ENCODE data around the gene DUSP22.

The DUSP22 gene

DNA sequence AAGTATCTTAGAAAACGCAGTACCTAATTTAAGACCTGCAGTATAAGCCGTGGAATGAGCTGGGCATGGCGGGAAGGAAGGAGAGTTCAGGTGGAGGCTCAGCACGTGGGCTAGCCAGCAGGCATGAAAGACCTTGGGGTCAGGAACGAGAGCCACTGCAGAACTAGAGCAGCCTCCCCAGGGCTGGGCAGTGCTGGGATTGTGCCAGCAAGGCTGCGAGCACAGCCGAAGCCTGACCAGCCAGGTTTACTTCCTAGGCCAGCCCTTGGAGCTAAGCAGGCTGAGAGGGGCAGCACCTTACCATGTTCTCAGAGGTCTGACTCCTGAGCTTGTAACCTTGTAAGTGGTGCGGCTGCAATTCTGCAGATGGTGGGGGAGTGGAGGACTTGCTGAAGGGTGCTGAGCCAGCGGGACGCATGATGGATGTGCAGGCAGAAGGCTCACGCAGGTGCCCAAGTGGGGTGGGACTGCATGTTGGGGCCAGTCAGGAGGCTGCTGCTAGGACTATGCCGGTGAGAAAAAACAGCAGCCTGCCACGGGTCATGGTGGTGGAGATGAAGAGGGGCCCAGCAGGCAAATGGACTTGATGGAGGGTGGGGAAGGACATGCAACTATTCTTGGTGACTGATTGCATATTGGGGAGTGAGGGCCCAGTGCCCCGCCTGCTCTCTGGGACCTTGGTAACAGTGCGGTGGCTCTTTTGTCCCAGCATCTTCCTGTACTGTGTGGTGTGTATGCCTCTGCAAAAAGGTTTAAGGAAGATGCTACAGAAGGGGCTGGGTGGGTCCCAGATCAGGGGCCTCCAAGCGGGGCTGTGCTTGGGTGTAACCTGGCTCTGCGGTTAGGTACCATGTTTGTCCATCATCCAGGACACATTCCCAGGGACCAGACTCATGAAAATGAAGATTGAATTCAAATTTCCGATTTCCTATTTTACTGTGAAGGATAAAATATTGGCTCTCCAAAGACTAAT is 61.6 kb downstream of the DUSP22 start:
- no peak for DNase-seq

DNA sequence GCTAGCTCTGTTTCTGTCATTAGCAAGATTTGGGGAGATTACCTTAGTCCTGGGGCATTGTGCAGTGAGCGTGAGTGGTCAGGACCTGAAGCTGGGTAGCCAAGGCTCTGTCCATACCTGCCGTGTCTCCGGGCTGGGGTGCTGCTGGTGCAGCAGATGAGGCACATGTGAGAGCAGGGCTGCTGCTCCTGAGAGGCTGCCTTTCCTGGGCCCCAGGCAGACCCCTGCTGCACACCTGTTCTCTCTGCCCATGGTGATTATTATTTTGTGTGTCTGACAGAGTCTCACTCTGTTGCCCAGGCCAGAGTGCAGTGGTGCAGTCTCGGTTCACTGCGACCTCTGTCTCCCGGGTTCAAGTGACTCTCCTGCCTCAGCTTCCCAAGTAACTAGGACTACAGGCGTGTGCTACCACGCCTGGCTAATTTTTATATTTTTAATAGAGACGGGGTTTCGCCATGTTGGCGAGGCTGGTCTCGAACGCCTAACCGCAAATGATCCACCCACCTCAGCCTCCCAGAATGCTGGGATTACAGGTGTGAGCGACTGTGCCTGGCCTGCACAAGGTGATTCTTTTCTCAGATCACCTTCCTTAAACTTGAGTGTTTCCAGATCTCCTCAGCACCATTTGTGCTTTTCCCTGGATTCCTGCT is 62.5 kb downstream of the DUSP22 start:
- no peak for DNase-seq

DNA sequence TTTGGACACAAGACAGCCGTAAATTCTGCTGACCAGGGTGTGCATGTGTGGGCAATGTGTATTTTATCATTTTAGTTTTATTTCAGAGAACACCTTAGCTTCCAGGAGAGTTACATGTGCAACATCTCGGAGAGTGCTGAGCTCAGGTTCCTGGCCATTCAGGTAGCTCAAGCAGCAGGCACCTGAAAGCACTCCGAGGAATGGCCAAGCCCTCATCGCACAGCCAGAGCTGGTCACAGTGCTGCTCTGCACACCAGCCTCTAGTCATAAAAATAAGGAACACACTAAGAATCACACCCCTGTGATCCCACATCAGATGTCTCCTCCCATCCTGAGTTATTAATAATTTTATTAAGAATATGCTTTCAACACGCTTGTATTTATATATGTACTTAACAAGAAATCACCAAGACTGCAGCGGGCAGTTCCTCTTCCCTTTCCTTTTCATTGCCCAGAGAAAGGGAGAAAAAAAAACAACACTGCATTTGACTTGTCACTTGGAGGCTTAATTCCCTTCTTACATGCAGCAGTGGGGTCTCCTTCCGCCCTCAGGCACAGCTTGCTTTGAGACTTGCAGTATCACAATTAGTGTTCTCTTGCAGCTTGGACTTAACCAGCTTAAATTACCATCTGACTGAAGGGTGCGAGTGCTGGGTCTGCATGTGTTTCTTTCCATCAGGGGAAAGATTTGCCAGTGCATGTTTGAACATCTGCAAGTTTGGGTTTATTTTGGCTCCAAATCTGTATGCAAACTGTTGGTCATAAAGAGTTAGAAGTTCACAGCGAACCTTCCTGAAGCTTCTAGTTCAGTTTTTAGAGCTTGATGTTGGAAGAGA is 63.3 kb downstream of the DUSP22 start:
- no peak for DNase-seq

DNA sequence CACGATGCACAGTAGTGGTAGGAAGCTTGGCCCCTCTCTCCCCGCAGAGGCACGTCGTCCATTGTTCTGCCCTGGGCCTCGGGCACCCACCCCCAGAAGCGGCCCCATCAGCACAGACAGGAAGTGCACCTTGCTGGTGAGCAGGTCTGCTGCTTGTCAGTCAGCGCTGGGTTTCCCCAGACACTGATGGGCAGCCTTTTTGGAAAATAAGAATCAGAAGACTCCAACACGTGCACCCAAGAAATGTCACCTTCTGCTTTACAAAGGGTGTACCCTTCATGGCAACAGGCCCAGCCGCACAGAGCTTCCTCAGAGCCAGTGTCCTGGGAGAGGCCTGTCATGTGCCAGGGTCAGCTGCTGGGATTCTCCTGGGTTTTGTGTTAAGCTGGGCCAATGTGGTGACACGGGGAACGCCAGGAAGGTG is 64.6 kb downstream of the DUSP22 start:
- no peak for DNase-seq

DNA sequence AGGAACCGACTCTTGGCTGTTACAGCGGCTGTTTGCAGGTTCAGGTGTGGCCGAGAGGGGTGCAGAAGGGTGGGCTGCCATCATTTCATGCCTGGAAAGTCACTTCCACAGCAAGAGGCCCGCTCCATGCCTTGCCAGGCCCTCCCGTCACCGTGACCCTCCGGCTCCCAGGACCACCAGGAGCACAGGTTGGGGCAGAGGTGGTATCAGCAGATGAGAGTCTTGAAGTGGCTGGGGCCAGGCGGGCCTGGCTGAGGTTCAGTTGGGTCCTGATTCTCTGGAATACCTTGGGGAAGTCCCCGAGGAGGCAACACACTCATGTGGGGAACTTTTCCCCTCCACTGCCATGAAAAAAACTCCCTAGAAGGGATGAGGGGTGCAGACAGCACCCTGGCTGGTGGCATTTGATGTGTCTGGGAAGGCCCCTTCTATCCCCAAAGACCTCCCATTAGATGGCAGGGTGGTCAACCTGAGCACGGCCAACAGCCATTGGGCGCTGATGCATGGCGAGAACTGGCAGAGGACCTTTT is 65.0 kb downstream of the DUSP22 start:
- no peak for DNase-seq

DNA sequence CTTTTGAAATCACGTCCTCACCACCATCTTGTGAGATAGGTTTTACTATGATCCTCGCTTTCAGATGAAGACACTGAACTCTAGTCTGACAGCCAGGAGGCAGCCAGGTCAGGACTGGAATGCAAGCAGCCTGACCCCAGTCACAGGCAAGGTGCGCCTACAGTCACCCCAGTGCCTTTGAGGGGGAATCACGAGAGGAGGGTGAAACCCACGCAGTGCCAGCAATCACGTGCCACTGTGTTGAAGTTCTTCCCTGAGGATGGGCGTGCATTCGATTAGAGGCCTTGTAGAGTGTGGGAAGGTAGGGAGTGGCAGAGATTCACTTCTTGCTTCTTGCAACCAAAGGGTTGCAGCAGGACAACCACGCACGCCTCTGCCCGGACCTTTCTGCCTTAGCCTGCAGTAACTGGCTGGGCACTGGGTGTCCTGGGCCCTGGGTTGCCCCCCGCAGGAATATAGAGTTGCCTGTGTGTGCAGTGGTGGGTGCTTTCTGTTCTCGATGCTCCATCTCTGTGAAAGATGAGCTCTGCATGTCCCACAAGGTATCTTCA is 65.6 kb downstream of the DUSP22 start:
- DNase-seq: no peak

DNA sequence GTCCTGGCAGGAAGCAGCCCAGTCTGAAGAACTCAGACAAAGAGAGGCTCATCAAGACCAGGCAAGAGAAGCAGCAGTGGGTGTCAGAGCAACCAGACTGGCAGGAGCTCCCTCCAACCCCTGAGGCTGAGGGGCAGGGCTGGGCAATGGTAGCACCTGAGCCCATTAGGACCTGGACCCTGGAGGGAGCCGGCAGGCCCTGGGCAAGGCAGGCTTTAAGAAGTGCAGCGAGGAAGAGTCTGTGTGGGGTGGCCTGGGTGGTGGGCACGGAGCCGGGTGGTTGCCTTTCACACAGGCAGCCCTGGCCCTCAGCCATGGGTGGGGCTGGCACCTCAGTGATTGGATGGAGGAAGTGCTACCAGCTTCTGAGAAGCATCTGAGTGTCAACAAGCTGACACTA is 66.1 kb downstream of the DUSP22 start:
- DNase-seq: no peak

DNA sequence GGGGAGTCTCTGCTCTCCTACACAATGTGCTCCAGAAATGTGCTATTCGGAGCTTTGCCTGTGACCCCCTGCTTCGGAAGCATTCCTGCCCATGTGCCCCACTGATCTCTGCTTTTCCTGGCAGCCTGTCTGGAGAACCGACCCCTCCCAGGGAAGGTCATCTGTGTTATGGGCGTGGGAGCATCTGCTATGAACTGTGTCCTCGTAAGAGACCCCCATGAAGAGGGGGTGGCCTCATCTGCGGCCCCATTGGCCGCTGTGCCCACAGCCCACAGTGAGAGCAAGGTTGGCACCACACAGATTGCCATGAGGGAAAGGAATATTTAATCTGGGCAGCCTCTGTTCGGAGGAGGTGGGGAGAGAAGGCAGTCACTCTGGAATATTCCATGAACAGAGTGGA is 66.6 kb downstream of the DUSP22 start:
- no peak for DNase-seq

DNA sequence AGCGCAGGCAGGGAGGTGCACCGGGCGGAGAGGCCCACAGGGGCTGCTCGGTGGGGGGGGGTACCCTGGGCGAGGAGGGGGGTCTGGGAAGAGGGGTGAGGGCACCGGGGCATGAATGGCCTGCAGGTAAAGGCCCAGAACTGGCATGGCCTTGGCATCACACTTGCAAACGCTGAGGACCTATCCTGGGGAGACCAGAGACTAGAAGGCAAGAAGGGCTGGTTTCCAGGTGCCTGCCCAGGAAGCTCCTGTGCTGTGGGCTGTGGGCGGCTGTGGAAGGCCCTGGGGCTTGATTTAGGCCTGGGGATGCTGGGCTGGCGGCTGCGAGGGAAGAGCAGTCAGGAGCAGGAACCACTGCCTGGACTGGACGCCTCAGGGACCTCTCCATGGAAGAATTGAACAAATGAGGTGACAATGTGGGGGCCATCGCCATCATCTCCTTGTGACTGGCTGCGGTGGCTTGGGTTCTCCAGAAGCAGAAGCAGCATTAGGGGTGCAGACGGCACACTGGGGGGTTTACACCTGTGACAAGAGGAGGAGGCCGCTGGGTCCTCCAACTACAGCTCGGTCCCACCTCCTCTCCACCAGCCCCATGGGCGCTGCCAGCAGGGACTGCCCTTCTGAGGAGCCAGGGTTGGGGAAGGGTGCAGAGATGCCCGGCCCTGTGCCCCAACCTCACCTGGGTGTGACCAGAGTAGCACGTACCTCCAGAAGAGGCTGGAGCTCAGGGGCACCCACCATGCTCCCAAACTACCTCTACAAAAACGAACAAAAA is 67.2 kb downstream of the DUSP22 start:
- no peak for DNase-seq

DNA sequence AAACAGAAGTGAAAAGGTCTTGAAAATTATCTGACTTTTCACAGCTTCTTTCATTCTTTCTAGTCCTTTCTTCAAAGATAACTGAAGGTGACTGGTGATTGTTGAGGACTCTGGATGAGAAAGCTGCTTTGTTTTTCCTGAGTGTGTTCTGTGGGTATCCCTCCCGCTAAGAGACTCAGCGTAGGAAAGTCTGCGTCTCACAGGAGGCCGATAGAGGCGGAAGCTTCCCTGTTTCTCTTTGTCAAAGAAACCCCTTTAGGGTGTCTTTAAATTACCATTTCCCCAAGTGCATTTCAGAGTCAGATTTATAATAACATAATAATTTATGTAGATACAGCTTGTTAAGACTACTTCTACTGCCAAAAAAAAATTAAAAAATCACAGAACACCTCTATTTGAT is 68.1 kb downstream of the DUSP22 start:
- no peak for DNase-seq

DNA sequence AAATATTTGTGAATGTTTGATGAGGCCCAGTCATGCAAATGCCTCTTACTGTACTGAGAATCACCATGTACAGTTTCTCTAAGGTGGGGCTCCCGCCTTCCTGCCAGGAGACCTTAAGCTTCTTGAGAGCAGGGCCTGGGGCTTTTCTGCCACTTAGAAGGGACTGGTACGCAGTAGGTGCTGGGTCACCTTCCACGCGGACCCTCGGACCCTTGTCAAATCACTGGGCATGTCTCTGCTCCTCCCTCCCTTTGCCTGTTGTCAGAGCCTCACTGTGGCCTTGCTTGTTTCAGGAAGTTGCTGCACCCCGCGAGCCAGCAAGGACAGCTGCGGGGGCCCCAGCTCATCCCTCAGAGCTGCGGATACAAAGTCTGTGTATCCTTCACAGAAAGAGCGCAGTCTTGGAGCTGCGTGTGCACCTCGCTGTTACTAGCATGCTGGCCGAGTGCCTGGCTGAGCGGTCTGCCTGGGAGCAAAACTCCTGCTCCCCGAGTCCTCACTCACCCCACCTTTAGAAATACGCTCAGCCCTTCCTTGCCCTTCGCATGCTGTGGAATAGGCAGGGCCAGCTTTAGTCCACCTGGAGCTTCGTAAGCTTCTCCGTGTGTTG is 68.6 kb downstream of the DUSP22 start:
- DNase-seq: no peak

DNA sequence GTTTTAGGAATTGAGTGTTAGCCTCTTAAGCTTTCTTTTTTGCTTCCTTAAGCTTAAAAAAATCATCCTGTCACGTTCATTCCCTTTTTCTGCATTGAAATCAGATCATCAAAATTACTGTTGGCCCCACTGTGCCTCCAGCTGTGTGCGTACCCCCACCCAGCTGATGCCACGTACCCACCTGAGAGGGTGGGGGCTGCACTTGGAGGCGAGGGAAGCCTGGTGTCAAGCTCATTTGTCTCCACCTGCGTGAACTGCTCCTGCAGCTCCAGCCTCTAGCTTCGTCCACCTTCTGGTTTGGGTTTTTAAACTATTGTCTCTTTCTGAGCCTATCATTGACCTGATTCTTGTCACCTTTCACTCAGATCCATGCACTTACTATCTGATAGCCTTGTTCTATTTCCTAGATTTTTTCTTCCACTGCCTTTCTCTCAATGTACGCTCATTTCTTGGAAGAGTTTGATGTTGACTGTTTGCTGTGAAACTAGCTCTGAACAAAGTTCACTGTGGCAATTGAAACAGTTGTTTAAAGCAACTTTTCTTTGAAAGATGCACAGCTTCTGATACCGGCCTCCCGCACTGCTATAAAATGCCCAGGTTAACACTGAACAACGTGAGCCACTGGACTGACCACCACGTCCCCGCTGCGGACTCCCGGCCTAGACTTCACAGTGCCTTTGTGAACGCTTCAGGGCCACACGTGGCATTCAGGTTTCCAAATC is 69.3 kb downstream of the DUSP22 start:
- DNase-seq: no peak

DNA sequence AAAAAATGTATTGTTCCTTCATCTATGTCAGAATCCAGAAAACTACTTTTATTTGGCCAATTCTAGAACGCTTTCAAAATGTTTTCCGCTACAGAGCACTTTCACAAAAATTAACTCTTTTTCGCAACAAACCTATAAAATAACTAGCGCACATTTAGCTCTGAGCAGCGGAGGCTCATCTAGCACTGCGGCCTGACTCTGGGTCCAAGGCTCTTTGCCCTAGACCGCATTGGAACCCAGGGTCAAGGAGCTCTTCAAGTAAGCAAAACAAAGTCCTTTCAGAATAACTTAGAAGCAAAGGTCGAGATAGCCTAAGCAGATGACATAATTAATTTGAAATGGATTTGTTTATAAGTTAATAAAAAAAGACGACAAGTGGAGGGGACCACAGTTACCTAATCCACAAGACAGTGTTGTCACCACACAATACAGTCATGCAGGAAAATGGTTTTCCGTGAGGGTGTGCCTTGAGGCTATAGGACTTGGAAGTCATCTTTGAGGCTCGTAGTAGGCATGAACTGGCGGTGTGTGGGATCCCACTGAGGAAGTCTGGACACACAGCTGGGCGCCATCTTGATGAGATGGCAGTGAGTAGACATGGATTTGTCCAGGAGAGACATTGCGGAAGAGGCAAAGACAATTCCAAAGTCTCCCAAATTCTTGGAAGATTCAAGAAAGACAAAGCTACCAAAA is 70.1 kb downstream of the DUSP22 start:
- no peak for DNase-seq

DNA sequence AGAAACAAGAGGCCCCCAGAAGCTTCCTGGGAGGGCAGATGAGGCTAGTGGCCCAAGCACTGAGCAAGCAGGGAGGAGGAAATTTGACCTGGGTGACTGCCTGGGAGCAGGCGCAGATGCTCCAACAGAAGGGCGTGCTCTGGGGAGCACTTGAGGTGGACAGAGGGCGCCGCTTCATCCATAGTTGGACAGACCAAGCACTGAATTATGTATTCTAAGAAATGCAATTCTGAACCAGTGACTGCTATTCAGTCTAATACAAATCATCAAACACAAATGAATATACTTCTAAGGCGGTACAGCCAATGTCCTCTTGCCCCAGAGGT is 70.6 kb downstream of the DUSP22 start:
- DNase-seq: no peak

DNA sequence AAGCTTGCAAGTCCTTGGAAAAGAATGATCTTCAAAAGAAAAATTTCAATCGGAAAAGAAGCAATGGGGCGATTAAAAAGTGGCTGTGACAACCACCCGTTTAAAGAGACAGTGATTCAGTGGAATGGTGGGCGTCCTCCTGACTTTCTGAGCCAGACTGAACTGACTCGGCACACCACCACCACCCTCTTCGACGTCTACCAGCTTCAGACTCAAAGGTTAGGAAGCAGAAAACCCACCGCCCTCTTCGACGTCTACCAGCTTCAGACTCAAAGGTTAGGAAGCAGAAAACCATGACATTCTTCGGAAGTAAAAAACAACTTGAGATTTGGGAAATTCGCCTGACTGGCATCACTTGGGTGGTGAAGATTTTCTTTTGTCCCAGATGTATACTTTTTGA is 71.0 kb downstream of the DUSP22 start:
- DNase-seq: no peak

DNA sequence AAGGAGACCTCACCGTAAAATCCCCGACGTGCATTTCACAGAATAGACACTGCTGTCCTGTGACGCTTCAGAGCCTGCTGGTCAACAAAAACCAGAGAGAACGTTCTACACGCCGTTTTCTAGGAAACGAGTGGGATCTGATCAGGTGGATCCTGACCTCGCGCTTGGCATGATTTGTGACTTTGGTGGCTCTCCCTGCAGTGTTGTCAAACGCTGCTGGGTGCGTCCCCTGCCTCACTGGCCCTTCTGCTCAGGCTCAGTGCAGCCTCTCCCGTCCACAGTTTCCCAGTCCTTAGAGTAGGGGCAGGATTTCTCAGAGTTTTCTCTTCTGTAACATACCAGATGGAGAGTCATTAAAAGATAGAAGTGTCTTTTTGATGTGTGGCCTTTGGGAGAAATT is 71.6 kb downstream of the DUSP22 start:
- DNase-seq: no peak

DNA sequence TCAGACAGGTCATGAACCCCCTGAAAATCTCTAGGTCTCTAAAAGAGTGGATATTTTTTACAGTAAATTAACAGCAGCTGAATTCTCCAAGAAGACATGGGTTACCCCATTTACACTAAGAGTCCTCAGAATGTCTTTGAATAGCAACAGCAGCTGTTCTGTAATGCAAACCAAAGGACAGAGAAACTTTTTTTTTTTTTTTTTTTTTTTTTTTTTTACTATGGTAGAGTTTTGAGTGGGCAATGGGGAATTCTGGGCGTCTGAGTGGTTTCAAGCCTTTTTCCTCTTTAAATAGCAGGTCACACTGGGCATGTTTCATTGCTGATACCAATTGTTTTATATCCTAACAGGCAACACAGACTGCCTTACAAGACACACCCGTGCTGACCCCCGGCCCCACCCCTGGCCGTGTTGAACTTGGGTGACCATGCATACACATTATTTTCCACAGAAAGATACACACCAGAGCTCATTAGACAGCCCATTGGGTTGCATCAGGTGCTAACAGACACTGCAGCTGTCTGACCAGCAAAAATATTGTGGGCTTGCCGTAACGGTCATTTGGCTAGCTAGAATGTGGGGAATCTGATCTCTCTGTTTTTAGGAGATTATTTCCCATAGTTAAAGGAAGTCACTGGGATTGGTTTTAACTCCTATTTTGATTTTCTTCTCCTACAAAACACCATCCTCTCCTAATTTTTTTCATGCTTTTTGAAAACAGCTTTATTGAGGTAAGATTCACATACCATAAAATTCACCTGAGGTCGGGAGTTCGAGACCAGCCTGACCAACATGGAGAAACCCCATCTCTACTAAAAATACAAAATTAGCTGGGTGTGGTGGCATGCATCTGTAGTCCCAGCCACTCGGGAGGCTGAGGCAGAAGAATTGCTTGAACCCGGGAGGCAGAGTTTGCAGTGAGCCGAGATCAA is 72.6 kb downstream of the DUSP22 start:
- DNase-seq: no peak

DNA sequence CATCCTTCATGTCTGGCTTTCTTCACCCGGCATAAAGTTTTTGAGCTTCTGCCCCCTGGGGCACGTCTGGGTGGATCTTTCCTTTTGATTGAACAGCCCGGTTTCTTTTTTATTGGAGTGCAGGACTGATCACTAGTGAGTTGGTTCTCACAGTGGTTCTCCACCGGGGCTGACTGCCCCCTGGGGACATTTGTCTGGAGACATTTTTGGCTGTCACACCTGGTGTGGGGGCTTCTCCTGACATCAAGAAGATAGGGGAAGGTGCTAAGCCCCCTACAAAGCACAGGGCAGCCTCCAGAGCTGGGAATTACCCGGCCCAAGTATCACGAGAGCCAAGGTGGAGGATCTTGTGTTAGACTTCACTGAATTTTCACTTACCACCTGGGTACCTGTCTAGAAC is 73.5 kb downstream of the DUSP22 start:
- DNase-seq: no peak
